HG02642 (cell line): ENCODE measurements around the gene CIZ1.
"Not testable (repeated sequence)": the region's sequence is repeated elsewhere in the genome, so short reads cannot be mapped to it uniquely, and the experiment has no call there.

ENCODE experiments used
- ATAC-seq: cut with Tn5 transposase; IDR thresholded peaks from one replicate; pipeline ENCODE4 v1.9.1; 2021; ENCODE audit warnings: mild to moderate bottlenecking; ENCODE audit not compliant: unreplicated experiment, poor library complexity

CIZ1 gene

DNA sequence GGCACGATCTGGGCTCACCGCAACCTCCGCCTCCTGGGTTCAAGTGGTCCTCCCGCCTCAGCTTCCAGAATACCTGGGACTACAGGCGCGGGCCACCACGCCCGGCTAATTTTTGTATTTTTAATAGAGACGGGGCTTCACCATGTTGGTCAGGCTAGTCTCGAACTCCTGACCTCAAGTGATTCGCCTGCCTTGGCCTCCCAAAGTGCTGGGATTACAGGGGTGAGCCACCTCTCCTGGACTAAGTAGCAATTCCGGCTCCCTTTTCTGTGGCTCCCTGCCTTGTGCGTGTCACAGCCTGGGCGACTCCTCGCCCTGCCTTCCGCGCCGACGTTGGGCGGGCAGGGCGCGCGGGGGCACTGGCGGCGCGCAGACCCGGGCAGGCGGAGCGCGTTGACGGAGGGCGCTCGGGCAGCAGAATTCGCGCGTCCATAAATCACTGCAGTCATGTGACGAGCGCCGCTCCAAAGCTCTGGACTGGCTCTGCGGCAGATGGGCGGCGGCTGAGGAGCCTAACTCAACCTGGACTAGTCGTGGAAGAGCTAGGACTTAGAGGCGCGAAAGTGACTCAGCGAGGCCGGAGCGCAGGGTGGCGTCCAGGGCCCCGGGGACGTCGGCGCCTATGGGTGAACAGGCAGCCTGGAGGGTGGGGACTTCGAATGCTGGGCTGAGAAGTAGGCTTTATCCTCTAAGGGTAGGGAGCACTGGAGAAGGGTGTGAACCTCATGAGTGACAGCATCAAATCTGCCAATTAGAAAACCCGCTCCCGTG lies 1.4 kb upstream of the CIZ1 start:
- ATAC-seq = no peak

- no peak for ATAC-seq
Observed at GRCh38 chr9:128190516-128191405, 611 bp downstream of the CIZ1 start.

GRCh38 chr9:128190013-128190412 lies 1.4 kb downstream of the CIZ1 start:
- no peak for ATAC-seq

GRCh38 chr9:128188209-128188608 lies 3.2 kb downstream of the CIZ1 start:
- ATAC-seq = no peak

DNA sequence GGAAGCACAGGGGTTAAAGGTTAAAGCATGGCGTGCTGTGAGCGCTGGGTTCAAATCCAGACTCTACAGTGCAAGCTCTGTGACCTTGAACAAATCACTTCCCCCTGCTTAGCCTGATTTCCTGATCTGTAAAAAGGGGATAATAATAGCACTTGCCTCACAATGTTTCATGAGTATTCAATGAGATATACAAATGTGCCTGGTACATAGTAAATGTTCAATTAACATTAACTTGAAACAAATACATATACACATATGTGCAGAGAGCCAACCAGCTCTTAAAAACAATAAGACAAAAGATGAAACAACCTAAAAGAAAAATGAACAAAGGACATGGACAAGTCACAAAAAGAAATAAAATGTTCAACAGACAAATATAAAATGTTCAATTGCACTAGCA lies 4.0 kb downstream of the CIZ1 start:
- ATAC-seq = no peak

DNA sequence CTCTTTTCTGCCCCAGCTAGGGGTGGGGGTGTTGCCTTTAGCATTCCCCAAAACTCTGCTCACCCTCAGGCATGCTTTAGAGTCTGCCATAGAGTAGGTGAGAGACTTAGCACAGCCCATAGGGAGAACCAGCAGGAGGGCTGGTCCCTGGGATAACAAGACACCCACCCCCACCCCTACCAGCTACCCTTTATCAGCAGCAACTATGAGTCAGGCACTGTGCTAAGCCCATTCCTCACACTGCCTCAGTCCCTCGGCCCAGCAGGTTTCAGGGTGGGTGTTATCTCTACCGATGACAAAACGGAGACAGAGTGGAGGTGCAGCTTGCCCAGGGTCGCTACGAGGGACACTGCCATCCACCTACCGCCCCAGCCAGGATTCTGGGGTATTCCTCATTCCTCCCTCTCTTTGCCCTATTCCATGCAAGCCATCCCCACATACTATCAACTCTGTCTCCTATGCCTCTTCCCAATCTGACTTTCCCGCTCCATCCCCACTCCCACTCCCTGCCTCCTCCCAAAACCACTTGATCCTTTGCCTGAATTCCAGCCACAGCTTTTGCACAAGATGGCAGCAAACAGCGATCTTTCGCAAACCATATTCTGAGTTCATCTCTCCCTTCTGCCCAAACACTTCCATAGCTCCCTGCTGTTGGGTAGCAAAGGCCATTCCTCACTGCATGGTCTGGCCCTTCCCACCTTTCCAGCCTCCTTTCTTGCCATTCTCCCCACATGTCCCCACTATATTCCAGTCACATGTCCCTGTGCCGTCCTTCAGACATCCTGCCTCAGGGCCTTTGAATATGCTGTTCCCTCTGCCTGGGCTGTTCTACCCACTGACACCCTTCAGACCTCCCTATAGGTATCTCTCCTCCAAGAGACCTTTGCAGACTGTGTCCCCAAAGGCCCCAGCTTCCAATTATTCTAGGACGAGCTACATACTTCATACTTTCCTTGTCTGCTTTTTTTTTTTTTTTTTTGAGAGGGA lies 5.1 kb downstream of the CIZ1 start:
- ATAC-seq = no peak

GRCh38 chr9:128182893-128183588 lies 8.3 kb downstream of the CIZ1 start:
- ATAC-seq = no peak

DNA sequence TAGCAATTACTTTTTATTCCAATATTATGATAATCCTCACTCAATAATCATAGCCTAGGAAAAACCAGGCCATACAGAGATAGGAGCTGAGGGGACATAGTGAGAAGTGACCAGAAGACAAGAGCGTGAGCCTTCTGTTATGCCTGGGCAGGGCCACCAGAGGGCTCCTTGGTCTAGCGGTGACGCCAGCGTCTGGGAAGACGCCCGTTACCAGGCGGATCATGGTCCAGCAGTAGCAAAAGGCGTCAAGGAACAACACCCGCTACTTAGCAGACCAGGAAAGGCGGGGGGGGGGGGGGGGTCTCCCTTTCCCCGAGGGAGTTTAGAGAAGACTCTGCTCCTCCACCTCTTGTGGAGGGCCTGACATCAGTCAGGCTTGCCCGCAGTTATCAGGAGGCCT lies 9.9 kb downstream of the CIZ1 start:
- ATAC-seq = not testable (repeated sequence)

DNA sequence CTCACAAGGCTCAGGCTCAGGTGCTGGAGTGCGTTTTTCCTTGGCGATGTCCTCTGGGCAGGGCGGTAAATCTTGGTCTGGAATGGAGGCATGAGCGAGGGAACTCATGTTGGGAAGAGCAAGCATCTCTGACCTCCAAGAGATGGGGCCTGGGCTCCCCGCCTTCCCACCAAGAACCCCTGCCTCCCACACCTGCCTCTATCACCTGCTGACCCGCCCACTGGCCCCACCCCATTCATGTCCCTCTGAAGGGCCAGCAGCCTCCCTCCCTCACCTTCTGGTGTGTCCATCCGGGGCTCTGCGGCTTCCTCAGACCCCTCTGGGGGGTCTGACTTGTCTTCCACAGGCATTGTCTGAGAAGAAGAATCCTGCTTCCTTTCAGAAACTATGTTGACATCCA lies 10.9 kb downstream of the CIZ1 start:
- ATAC-seq = no peak

- no peak for ATAC-seq
Observed at GRCh38 chr9:128180001-128180400, 11.4 kb downstream of the CIZ1 start.

- no peak for ATAC-seq
Observed at GRCh38 chr9:128178806-128179431, 12.5 kb downstream of the CIZ1 start.

GRCh38 chr9:128175726-128176125 lies 15.6 kb downstream of the CIZ1 start:
- ATAC-seq = no peak

- ATAC-seq = no peak
Observed at GRCh38 chr9:128175102-128175563, 16.2 kb downstream of the CIZ1 start.

- ATAC-seq = no peak
Observed at GRCh38 chr9:128174062-128174461, 17.3 kb downstream of the CIZ1 start.

- ATAC-seq = no peak
Observed at GRCh38 chr9:128169925-128170324, 21.4 kb downstream of the CIZ1 start.

DNA sequence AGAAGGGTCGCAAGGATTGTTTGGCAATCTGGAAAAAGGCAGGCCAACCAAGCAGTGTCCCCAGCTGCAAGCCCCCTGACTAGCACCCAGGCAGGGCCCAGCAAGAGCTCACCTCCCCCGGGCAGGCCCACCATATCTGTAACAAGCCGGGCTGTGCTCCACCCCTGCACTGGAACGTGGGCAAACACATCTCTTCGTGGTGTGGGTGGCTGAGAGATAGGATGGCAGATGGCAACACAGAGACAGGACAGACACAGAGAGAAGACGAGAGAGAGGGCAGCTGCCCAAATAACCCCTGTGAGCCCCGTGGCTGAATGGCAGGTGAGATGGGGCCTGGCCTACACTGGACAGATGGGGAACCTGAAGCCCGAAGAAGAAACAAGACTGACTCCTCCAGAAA lies 21.9 kb downstream of the CIZ1 start:
- ATAC-seq = no peak

- ATAC-seq = no peak
Observed at GRCh38 chr9:128168731-128169308, 22.6 kb downstream of the CIZ1 start.

DNA sequence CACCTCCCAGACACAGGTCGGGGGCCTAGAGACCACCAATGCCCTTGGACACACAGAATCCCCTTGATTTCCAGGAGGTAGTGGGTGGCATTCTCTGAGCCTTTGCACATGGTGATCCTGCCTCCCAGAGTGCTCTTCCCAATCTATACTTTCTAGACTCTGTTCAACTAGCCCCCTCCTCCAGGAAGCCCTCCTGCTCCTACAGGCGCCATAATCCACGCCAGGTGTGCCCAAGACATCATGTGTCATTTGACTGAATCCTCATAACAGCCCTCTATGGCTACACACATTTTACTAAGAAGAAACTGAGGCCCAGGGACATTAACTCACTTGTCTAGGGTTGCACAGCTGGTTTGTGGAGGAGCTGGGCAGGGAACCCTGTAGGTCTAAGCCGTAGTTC lies 24.2 kb downstream of the CIZ1 start:
- no peak for ATAC-seq

GRCh38 chr9:128166169-128166568 lies 25.2 kb downstream of the CIZ1 start:
- no peak for ATAC-seq
